ENCODE data around the gene FNTB. TPM values are rescaled to one million over a fixed set of nuclear protein-coding genes. Genes with fewer than 3 reads are reported as not detected.

Gene FNTB
- total RNA-seq, 1 experiment from 2014 or later = 8.9 TPM

DNA sequence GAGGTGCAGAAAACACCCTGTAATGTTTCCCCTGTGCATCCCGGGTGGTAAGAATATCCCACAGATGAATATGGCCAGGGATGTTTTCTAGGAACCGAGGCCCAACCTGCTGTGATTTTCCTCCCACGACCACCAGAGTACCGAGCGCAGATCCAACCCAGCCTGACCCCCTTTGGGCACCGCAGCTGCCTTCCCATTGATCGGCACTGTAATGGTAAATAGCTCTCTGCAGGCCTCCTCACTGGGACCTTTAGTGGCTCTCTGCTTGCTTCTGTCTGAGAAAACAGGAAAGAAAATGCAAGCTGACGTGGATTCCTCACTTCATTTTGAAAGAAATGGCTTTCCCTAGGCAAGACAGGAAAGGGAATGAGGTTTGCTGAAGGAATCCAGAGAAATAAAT lies 12.1 kb upstream of the FNTB start:
- DNase-seq (ENCODE audit: low spot score) = no peak

DNA sequence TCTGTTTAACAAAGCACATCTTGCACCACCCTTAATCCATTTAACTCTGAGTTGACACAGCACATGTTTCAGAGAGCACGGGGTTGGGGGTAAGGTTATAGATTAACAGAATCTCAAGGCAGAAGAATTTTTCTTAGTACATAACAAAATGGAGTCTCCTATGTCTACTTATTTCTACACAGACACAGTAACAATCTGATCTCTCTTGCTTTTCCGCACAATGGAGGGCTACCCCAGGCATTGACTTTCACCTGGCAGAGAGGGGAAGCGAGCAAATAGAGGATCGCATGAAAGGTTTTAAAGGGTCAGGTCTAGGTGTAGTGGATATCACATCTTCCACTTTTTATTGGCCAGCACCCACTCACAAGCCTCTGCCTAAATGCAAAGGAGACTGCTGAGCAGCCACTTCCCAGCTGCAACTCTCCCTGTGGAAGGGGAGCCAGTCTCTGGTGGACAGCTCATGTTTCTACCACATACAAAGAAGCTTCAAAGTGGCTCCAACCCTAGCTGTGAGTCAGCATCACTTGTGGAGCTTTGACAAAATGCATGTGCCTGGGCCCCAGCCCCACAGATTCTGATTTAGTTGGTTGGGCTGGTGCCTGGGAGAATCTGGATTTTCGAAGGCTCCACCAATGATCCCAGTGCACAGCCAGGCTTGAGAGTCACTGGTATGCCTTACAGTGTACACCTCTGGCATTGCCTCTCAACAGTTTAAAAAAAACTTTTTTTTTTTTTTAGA lies 7.2 kb upstream of the FNTB start:
- DNase-seq (ENCODE audit: low spot score) = peak; percentile 12

DNA sequence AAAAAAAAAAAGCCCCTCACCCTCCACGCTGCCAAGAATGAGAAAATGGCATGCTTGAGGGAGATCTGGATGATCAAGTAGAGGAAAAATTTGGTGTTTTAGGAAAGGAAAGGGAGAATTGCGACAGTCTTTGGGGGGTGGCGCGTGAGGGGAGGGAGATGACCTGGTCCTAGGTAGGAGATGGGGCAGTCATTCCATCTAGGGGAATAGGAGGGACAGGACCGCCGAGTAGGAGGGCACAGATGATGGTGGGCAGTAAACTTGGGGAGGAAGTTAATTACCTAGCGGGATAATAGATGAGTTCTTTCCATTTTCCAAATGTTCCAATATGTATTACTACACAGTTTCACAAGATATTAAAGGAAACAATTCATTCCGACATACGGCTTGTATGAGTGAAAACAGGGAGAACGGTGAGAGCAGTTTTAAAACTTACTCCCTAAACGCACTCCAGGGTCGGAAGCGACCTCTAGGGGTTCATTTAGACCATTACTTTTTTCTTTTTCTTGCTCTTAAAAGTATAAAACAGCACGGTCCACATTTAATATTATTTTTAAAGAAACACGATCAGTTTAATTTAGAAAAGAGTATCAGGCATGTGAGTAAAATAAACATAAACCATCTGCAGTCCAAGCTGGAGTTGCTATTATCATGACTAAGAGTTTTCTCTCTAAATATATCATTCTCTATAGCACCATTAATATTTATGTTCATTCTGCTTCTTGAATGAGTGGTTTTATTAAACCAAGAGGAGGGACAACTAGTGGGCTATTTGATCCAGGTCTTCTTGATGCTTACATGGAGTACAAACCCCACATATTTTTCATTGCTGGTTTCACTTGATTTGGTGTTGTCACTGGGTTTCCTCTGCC lies 3.0 kb upstream of the FNTB start:
- DNase-seq (ENCODE audit: low spot score) = peak; percentile 74

GRCh38 chr14:64987438-64987767 lies 708 bp downstream of the FNTB start:
- no peak for DNase-seq (ENCODE audit: low spot score)

- no peak for DNase-seq (ENCODE audit: low spot score)
Measured at GRCh38 chr14:64990296-64990695, 3.6 kb downstream of the FNTB start.

DNA sequence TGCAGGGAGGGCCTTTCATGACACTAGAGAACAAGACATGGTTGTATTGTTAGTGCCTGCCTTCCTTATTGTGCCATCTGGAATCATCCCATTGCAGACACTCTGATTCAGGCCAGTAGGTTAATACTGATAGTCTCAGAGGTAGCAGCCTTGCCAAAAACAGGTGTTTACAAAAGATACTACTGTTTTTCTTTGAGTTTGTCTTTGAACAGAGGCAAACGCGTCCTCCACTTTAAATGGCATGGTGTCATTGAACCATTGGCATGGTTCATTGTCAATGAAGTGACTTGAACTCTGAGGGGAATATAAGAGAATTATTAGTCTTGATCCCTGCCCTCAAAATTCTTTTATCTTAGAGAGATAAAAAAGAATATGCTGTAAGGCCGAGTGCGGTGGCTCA lies 4.2 kb downstream of the FNTB start:
- DNase-seq (ENCODE audit: low spot score) = no peak

GRCh38 chr14:64992328-64992885 lies 5.7 kb downstream of the FNTB start:
- DNase-seq (ENCODE audit: low spot score) = no peak

GRCh38 chr14:64993266-64993930 lies 6.7 kb downstream of the FNTB start:
- no peak for DNase-seq (ENCODE audit: low spot score)

DNA sequence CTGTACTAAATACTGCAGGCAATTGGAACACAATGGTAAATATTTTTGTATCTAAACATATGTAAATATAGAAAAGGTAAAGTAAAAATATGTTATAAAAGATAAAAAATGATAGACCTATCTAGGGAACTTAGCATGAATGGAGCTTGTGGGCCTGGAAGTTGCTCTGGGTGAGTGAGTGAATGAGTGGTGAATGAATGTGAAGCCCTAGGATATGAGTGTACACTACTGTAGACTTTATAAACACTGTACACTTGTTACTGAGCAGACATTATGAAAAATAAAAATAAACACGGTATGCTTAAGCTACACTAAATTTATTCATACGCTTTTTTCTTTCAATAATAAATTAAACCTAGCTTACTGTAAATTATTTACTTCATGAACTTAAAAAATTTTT lies 7.8 kb downstream of the FNTB start:
- no peak for DNase-seq (ENCODE audit: low spot score)

GRCh38 chr14:64995291-64995690 lies 8.6 kb downstream of the FNTB start:
- no peak for DNase-seq (ENCODE audit: low spot score)

- peak; percentile 23 for DNase-seq (ENCODE audit: low spot score)
Measured at GRCh38 chr14:64997108-64997794, 10.6 kb downstream of the FNTB start.

DNA sequence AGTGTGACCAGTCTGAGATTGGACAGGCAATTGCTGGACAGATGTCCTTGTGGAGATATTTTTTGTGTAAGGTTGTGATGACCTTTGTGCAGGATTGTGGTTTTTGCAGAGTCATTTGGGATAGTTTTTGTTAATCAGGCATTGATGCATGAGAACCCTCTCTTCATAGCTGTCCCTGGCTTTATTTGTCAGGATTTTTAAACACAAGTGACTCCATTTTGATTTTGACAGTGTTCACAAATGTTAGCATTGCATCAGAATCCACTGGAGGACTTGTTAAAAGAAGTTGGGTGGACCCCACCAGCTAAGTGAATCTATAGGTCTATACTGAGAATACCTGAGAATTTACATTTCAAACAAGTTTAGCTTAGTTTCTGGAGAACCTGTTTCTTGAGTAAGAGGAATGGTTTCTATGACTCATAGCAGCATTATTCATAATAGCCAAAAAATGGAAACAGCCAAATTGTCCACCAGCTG lies 11.8 kb downstream of the FNTB start:
- no peak for DNase-seq (ENCODE audit: low spot score)

DNA sequence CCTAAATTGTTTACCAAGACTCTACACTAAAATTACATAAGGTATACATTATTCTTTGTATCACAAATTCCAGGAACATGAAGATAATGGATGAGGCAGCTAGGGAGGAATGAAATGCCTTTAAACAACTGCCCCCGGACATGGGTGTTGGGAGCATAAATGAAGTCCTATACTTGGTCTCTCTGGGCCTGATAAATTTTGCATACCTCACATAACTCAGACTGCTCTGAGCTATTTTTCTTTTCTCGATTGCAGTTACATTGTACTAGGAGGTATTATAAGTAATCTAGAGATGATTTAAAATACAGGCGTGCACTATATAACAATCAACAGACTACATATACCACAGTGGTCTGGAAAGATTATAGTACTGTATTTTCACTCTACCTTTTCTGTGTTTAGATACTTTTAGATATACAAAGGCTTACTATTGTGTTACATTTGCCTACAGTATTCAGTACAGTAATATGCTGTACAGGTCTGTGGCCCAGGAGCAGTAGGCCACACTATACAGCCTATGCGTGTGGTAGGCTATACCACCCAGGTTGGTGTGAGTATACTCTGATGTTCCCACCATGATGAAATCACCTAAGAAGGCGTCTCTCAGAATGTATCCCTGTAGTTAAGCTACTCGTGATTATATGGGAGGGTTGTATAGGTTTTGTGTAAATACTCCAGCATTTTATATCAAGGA lies 14.3 kb downstream of the FNTB start:
- DNase-seq (ENCODE audit: low spot score) = no peak

- no peak for DNase-seq (ENCODE audit: low spot score)
Measured at GRCh38 chr14:65001723-65002122, 15.0 kb downstream of the FNTB start.

GRCh38 chr14:65002586-65003210 lies 16.0 kb downstream of the FNTB start:
- DNase-seq (ENCODE audit: low spot score) = no peak

- DNase-seq (ENCODE audit: low spot score) = no peak
Measured at GRCh38 chr14:65003394-65003793, 16.7 kb downstream of the FNTB start.

DNA sequence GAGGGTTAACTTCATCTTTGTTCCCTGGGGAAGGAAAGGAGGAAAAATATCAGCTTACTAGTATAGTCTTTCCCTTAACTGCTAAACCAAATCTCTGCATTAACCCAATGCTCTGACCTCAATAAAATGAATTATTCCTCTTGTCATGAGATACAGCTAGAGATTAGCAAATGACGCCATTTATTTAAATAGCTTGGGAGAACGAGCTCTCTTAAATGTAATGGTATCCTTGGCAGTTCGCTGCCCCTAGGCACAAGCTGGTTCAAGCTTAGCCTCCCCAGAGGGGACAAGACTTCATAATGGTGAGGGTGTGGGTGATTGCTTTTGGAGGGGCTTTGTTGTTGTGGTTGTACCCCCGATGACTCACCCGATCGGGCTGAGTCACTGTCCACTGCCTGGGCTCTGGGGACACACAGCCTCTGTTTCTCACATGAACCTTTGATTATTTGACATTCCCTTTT lies 19.6 kb downstream of the FNTB start:
- DNase-seq (ENCODE audit: low spot score) = no peak

DNA sequence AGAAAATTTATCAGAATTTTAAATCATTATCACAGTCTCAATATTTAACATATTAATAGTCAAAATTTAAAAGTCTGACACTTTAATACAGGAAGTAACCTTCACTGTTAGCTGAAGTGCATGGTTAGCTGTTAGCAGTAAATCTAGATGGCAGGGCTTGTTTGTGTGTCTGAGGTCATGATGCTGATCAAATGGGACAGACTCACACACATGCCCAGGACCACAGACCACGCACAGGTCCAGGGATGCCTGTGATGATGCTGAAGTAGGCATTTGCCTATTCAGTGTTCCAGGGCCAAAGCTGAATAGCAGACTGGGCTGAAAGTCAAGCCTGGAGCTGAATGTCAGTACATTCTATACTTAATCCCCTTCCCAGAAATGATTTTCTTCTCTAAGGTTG lies 20.5 kb downstream of the FNTB start:
- DNase-seq (ENCODE audit: low spot score) = no peak

DNA sequence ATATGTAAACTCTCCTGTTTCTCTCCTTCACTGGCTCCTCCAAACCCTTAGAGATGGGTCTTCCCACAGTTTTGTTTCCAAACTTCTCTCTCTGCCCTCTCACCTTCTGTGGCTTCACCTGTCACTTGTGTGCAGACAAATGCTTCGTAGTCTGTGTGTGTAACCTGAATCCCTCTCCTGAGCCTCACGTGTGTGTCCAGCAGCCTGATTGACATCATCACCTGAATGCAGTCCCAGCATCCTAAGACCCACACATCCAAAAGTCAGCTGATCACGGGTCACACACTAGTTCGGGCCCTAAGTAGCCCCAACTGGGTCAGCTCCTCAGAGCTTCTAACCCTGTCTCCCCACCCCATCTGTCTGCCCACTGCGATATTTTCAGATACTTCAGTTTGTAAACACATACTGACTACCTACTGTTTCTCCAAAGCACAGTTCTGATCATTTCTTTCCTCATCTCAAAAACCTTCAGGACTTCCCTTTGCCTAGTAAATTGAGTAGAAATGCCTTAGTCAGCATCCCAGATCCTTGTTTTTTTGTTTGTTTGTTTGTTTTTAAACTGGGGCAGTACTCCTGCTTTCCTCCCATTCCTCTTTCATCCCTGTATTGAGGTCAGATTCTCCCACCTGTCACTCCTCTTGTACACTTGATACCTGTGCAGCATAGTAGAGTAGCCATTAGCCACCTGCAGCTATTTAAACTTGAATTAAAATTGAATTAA lies 23.7 kb downstream of the FNTB start:
- no peak for DNase-seq (ENCODE audit: low spot score)

GRCh38 chr14:65011538-65011937 lies 24.8 kb downstream of the FNTB start:
- no peak for DNase-seq (ENCODE audit: low spot score)
